HepG2 (cell line): ENCODE data around the gene WNT5B. TPM values are rescaled to one million over a fixed set of nuclear protein-coding genes. Genes with fewer than 3 reads are reported as not detected.

Experiments used
- ELF1 ChIP-seq: sonication (generic); formaldehyde crosslinking; IDR thresholded peaks from 2 replicates; pipeline ENCODE4 v1.4.0; 2020; ENCODE audit warnings: missing genetic modification reagents
- IRX3 ChIP-seq: sonication (generic); formaldehyde crosslinking; IDR thresholded peaks from 2 replicates; pipeline ENCODE4 v1.8.1; 2023; ENCODE audit warnings: mild to moderate bottlenecking, low read depth, missing genetic modification reagents, borderline replicate concordance
- KDM6A ChIP-seq: IDR thresholded peaks from 2 replicates; pipeline ENCODE4 v1.6.1; 2016; ENCODE audit warnings: low read depth
- KMT2B ChIP-seq: IDR thresholded peaks from 2 replicates; pipeline ENCODE4 v1.6.1; 2016; ENCODE audit warnings: missing genetic modification reagents, missing compliant biosample characterization
- MED8 ChIP-seq: sonication (generic); formaldehyde crosslinking; IDR thresholded peaks from 2 replicates; pipeline ENCODE4 v1.8.1; 2023; ENCODE audit warnings: mild to moderate bottlenecking, missing genetic modification reagents; ENCODE audit not compliant: insufficient replicate concordance
- MNT ChIP-seq: fragments of 450-650 bp; IDR thresholded peaks from 2 replicates; pipeline ENCODE4 v1.6.1; 2016
- MTF1 ChIP-seq: sonication (generic); formaldehyde crosslinking; IDR thresholded peaks from 2 replicates; pipeline ENCODE4 v1.5.0; 2020; ENCODE audit warnings: missing genetic modification reagents
- NFATC3 ChIP-seq: sonication (generic); formaldehyde crosslinking; IDR thresholded peaks from 2 replicates; pipeline ENCODE4 v1.5.1; 2020; ENCODE audit warnings: mild to moderate bottlenecking, missing genetic modification reagents
- PAXIP1 ChIP-seq: sonication (generic); formaldehyde crosslinking; conservative IDR thresholded peaks from 2 replicates; pipeline ENCODE4 v1.4.0; 2020; ENCODE audit warnings: mild to moderate bottlenecking, missing genetic modification reagents, moderate library complexity
- SSRP1 ChIP-seq: IDR thresholded peaks from 2 replicates; pipeline ENCODE4 v1.6.1; 2016; ENCODE audit warnings: control low read depth
- TFAP4 ChIP-seq: sonication (generic); IDR thresholded peaks from 2 replicates; pipeline ENCODE4 v1.6.1; 2016; ENCODE audit warnings: low read depth, borderline replicate concordance
- TOE1 ChIP-seq: sonication (generic); formaldehyde crosslinking; IDR thresholded peaks from 2 replicates; pipeline ENCODE4 v1.4.0; 2020; ENCODE audit warnings: mild to moderate bottlenecking, missing genetic modification reagents
- U2AF1 ChIP-seq: fragments of 200-400 bp; formaldehyde crosslinking; optimal IDR thresholded peaks from 2 replicates; pipeline ENCODE3; 2017; ENCODE audit warnings: mild to moderate bottlenecking, low read depth, low read length
- USF2 ChIP-seq, 2 experiments: sonication (generic) in 1 of 2; formaldehyde crosslinking in 1 of 2; IDR thresholded peaks; 2 replicates each; pipeline versions ENCODE4 v1.5.1 to v1.6.1; 2011 to 2020; ENCODE audit warnings: borderline replicate concordance in 1 of 2, low read depth in 1 of 2, low read length in 1 of 2, mild to moderate bottlenecking in 1 of 2, missing genetic modification reagents in 1 of 2, moderate library complexity in 1 of 2
- ZNF251 ChIP-seq: sonication (generic); formaldehyde crosslinking; IDR thresholded peaks from 2 replicates; pipeline ENCODE4 v1.9.0; 2021; ENCODE audit warnings: mild to moderate bottlenecking, missing genetic modification reagents
- ZNF317 ChIP-seq: sonication (generic); formaldehyde crosslinking; IDR thresholded peaks from 2 replicates; pipeline ENCODE4 v1.5.0; 2020; ENCODE audit warnings: mild to moderate bottlenecking, missing genetic modification reagents
- ZNF350 ChIP-seq: sonication (generic); formaldehyde crosslinking; IDR thresholded peaks from 2 replicates; pipeline ENCODE4 v1.4.0; 2020; ENCODE audit warnings: mild to moderate bottlenecking, low read depth, missing genetic modification reagents, borderline replicate concordance
- ZNF510 ChIP-seq: sonication (generic); formaldehyde crosslinking; IDR thresholded peaks from 2 replicates; pipeline ENCODE4 v1.4.0; 2020; ENCODE audit warnings: low read depth, mild to moderate bottlenecking, missing genetic modification reagents
- ZNF577 ChIP-seq: sonication (generic); formaldehyde crosslinking; IDR thresholded peaks from 2 replicates; pipeline ENCODE4 v1.4.0; 2020; ENCODE audit warnings: mild to moderate bottlenecking, low read depth, missing genetic modification reagents, borderline replicate concordance
- ZNF614 ChIP-seq: IDR thresholded peaks from 2 replicates; pipeline ENCODE4 v1.6.1; 2018; ENCODE audit warnings: missing biosample characterization, missing genetic modification reagents, inconsistent platforms, borderline replicate concordance
- ZNF720 ChIP-seq: sonication (generic); formaldehyde crosslinking; IDR thresholded peaks from 2 replicates; pipeline ENCODE4 v1.4.0; 2020; ENCODE audit warnings: missing genetic modification reagents
- ZNF776 ChIP-seq: sonication (generic); formaldehyde crosslinking; IDR thresholded peaks from 2 replicates; pipeline ENCODE4 v1.4.0; 2020; ENCODE audit warnings: mild to moderate bottlenecking, missing genetic modification reagents
- polyA plus RNA-seq, 8 experiments: library from polyadenylated mRNA; depleted of rRNA in 3 of 8; stranded (reverse) in 7 of 8; unstranded in 1 of 8; fragments of >200 nt; fragmentation: Illumina TruSeq in 4 of 8; extraction: Trizol in 4 of 8; gene quantifications; 2 replicates each; pipeline versions ENCODE4 v1.2.1 to v1.2.3, GENCODE V29; 2011 to 2016; ENCODE audit warnings: low read depth in 4 of 8, missing spikeins in 1 of 8, mixed read lengths in 1 of 8; ENCODE audit not compliant: insufficient read depth in 1 of 8
- total RNA-seq, 5 experiments: library from RNA; depleted of rRNA; stranded (reverse); fragments of >200 nt; fragmentation: Illumina TruSeq; extraction: Trizol; gene quantifications; 2 replicates each; pipeline ENCODE4 v1.2.3, GENCODE V29; 2016; ENCODE audit warnings: low read depth in 1 of 5

The WNT5B gene
- total and polyA plus RNA-seq, 2 of the 13 experiments (the other 11 are each of a cell fraction or from before 2014, with no cell fraction given), result 0.04 TPM; not detected in 1

- TF ChIP-seq PAXIP1 (CRISPR knock-in tag) (no peak), TFAP4 (no peak), ZNF251 (CRISPR knock-in tag) (no peak), TOE1 (CRISPR knock-in tag) (no peak), NFATC3 (CRISPR knock-in tag) (no peak), IRX3 (CRISPR knock-in tag) (no peak; the same call in 1 of the 2 replicates), ZNF317 (CRISPR knock-in tag) (no peak), ZNF510 (CRISPR knock-in tag) (no peak), ZNF350 (CRISPR knock-in tag) (no peak), ZNF720 (CRISPR knock-in tag) (no peak), MNT (no peak), ZNF614 (CRISPR knock-in tag) (no peak), KDM6A (CRISPR knock-in tag) (no peak), ZNF577 (CRISPR knock-in tag) (no peak), SSRP1 (CRISPR knock-in tag) (no peak), ELF1 (CRISPR knock-in tag) (peak; percentile 50; the same call in 1 of the 2 replicates), U2AF1 (no peak), USF2 (IDR thresholded peaks at IDR 0.05; ENCODE audit: low read depth, low read length) (peak; percentile 37; the same call in 1 of the 2 replicates), USF2 (CRISPR knock-in tag; IDR thresholded peaks at IDR 0.05; ENCODE audit: borderline replicate concordance) (peak; percentile 70; the same call in 1 of the 2 replicates), MED8 (CRISPR knock-in tag) (no peak), KMT2B (CRISPR knock-in tag) (no peak), MTF1 (CRISPR knock-in tag) (no peak), ZNF776 (CRISPR knock-in tag) (no peak)
Observed at GRCh38 chr12:1594261-1595025, 34.6 kb upstream of the WNT5B start, which contains the start of gene FBXL14 (continued).
